Right atrium auricular region (tissue), 2 donors: Measurements from ENCODE around the gene DEFB124. TPM values are rescaled to one million over a fixed set of nuclear protein-coding genes. Genes with fewer than 3 reads are reported as not detected.

ENCODE experiments used
- DNase-seq: peaks from one replicate; pipeline ENCODE4 v3.0.0-alpha.2; 2019; ENCODE audit warnings: low spot score
- H3K27ac ChIP-seq, 2 donors: fragments of 200-600 bp; sonication (generic); 1 replicate in 1 of 2; 2 replicates in 1 of 2; pipeline ENCODE4 v1.5.1; 2016 to 2019
- H3K27me3 ChIP-seq, 2 donors: fragments of 200-600 bp; sonication (generic); one replicate each; pipeline versions ENCODE4 v1.5.1 to v1.6.0; 2017 to 2019
- H3K36me3 ChIP-seq: fragments of 200-600 bp; sonication (generic); one replicate; pipeline ENCODE4 v1.5.1; 2016
- H3K4me1 ChIP-seq, 2 donors: fragments of 200-600 bp; sonication (generic); one replicate each; pipeline versions ENCODE4 v1.5.1 to v1.6.0; 2017 to 2019
- H3K4me3 ChIP-seq, 2 donors: fragments of 200-600 bp; sonication (generic); 1 replicate in 1 of 2; 2 replicates in 1 of 2; pipeline ENCODE4 v1.5.1; 2017 to 2019; ENCODE audit warnings: mild to moderate bottlenecking in 1 of 2, moderate library complexity in 1 of 2
- H3K9me3 ChIP-seq, 2 donors: fragments of 200-600 bp; sonication (generic); one replicate each; pipeline ENCODE4 v1.5.1; 2019
- total RNA-seq, 2 donors: library from RNA; depleted of rRNA; stranded (reverse); fragments of >200 nt; gene quantifications; one replicate each; pipeline ENCODE4 v1.1.0, GENCODE V29; 2016
- TF ChIP-seq, protein P1 (sequence below), 2 donors: fragments of 200-600 bp; sonication (generic); IDR thresholded peaks; one replicate each; pipeline ENCODE4 v1.5.1; 2019; ENCODE audit warnings: antibody characterized with exemption in 2 of 2

Gene DEFB124
- total RNA-seq, 2 donors from 2014 or later = not detected

- Histone ChIP-seq H3K27me3 (no peaks in the 10 kb centered on the region), H3K9me3 (no peaks in the 10 kb centered on the region), H3K36me3 (peaks cover 12% of the 10 kb centered on the region), H3K27ac (no peak overlapping the region), H3K4me3 (no peak overlapping the region), H3K4me1 (peaks cover 0 to 45% of the 10 kb centered on the region in 2 donors)
- no peak for DNase-seq
- TF ChIP-seq, protein P1, sequence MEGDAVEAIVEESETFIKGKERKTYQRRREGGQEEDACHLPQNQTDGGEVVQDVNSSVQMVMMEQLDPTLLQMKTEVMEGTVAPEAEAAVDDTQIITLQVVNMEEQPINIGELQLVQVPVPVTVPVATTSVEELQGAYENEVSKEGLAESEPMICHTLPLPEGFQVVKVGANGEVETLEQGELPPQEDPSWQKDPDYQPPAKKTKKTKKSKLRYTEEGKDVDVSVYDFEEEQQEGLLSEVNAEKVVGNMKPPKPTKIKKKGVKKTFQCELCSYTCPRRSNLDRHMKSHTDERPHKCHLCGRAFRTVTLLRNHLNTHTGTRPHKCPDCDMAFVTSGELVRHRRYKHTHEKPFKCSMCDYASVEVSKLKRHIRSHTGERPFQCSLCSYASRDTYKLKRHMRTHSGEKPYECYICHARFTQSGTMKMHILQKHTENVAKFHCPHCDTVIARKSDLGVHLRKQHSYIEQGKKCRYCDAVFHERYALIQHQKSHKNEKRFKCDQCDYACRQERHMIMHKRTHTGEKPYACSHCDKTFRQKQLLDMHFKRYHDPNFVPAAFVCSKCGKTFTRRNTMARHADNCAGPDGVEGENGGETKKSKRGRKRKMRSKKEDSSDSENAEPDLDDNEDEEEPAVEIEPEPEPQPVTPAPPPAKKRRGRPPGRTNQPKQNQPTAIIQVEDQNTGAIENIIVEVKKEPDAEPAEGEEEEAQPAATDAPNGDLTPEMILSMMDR (IDR thresholded peaks at IDR 0.05) = no peak
These were observed 41.7 kb upstream of the DEFB124 start for GRCh38 chr20:31516651-31517050.

- Histone ChIP-seq H3K27me3 (no peaks in the 10 kb centered on the region), H3K27ac (no peak overlapping the region), H3K4me1 (peaks cover 0 to 41% of the 10 kb centered on the region in 2 donors), H3K4me3 (no peak overlapping the region), H3K9me3 (no peaks in the 10 kb centered on the region), H3K36me3 (peaks cover 12% of the 10 kb centered on the region)
- TF ChIP-seq, protein P1 (IDR thresholded peaks at IDR 0.05) = no peak
- no peak for DNase-seq
These were observed 41.2 kb upstream of the DEFB124 start for GRCh38 chr20:31516166-31516565.

DNA sequence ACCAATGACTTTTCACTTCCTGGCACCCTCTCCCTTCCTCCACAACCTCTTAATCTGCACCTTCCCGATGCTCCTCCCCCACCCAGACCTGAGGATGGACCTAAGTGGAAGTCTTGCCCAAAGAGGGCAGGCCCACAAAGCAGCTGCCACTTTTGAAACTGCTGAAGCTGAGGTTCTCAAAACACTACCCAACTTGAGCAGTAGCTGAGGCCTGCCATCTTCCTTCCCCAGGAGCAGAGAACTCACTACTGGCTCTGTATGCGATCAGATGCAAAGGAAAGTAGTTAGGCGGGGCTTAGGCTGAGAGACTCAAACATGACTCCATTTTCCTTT lies 40.8 kb upstream of the DEFB124 start:
- Histone ChIP-seq H3K27ac (peak overlapping the region in 1 of 2 donors; percentile 80), H3K4me1 (peaks cover 0 to 37% of the 10 kb centered on the region in 2 donors), H3K4me3 (peak overlapping the region in 1 of 2 donors; percentile 95), H3K36me3 (peaks cover 12% of the 10 kb centered on the region), H3K27me3 (no peaks in the 10 kb centered on the region), H3K9me3 (no peaks in the 10 kb centered on the region)
- TF ChIP-seq, protein P1 (IDR thresholded peaks at IDR 0.05) = no peak
- no peak for DNase-seq

- peak overlapping the region; percentile 81 to 95 for H3K4me3 ChIP-seq
- no peaks in the 10 kb centered on the region for H3K9me3 ChIP-seq
- peaks cover 12% of the 10 kb centered on the region for H3K36me3 ChIP-seq
- TF ChIP-seq, protein P1 (IDR thresholded peaks at IDR 0.05) = no peak
- H3K27me3 ChIP-seq = no peaks in the 10 kb centered on the region
- no peak for DNase-seq
- peak overlapping the region in 1 of 2 donors; percentile 80 for H3K27ac ChIP-seq
- H3K4me1 ChIP-seq = peaks cover 0 to 32% of the 10 kb centered on the region in 2 donors
These were observed 40.3 kb upstream of the DEFB124 start for GRCh38 chr20:31515072-31515774.

DNA sequence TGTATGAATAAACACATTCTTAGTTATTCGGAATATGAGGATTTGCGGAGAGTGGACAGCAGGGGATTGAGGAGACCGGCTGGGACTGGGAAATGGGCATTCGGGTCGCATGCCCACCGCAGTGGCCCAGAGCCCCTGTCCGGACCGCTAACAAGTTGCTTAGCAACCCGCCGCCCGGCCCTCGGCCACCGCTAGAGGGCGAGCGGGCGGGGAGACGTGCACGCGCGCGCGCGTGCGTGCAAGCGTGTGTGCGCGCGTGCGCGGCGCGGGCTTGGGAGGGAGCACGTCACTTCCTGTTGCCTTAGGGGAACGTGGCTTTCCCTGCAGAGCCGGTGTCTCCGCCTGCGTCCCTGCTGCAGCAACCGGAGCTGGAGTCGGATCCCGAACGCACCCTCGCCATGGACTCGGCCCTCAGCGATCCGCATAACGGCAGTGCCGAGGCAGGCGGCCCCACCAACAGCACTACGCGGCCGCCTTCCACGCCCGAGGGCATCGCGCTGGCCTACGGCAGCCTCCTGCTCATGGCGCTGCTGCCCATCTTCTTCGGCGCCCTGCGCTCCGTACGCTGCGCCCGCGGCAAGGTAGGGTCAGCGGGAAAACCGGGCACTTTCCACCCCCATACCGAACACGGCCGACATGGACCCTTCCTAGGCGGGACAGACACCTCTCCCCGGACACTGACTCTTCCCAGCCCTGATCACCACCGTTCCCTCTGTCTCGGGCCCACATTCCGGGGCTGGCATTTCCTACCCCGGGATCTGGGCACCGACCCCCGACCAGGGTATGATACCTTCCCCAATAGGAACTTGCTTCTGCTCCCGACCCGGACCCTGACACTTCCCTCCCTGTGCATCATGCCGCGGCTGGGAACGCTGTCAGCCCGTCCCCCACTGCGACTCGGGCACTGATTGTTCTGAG lies 39.5 kb upstream of the DEFB124 start, which contains the start of gene HM13:
HM13 (plus strand) TSS at position 289 of the 918 bp plus-strand sequence; CDS start at position 399, 110 bp downstream.
- no peaks in the 10 kb centered on the region for H3K27me3 ChIP-seq
- peak; percentile 93 for DNase-seq
- H3K9me3 ChIP-seq = no peaks in the 10 kb centered on the region
- H3K4me1 ChIP-seq = peaks cover 0 to 32% of the 10 kb centered on the region in 2 donors
- TF ChIP-seq, protein P1 (IDR thresholded peaks at IDR 0.05) = peak; percentile 99
- peaks cover 12% of the 10 kb centered on the region for H3K36me3 ChIP-seq
- peak within 1 kb of the TSS; percentile 78 to 80 for H3K27ac ChIP-seq
- peak within 1 kb of the TSS; percentile 81 to 95 for H3K4me3 ChIP-seq
